ENCODE results near the gene CCT3.

The CCT3 gene

GRCh38 chr1:156262461-156263287, 75.4 kb downstream of the CCT3 start:
- ATAC-seq (ENCODE audit: insufficient read depth, low read depth) (no peak), DNase-seq (no peak)
- no peak overlapping the region for H3K4me3 ChIP-seq (ENCODE audit: low read depth in 1 of 2, low read length in 2 of 2)
- H3K36me3 ChIP-seq (ENCODE audit: insufficient read depth, low read length) = peaks cover 95% of the 10 kb centered on the region
- no peak overlapping the region for H2AFZ ChIP-seq (ENCODE audit: low read depth, low read length)
- H3K27ac ChIP-seq (ENCODE audit: low read length) = no peak overlapping the region
- no peaks in the 10 kb centered on the region for H3K79me2 ChIP-seq (ENCODE audit: insufficient read depth, low read length)
- H3K4me2 ChIP-seq (ENCODE audit: insufficient read depth, low read length) = no peak overlapping the region
- peaks cover 3% of the 10 kb centered on the region; the same call in 1 of the 2 replicates for H4K20me1 ChIP-seq (ENCODE audit: insufficient read depth, low read length)
- H3K9ac ChIP-seq (ENCODE audit: low read depth, low read length) = no peak overlapping the region
- H3K9me3 ChIP-seq (ENCODE audit: insufficient read depth, low read length, severe bottlenecking) = no peaks in the 10 kb centered on the region
- no peak for TF ChIP-seq CTCF (IDR thresholded peaks at IDR 0.05; ENCODE audit: borderline replicate concordance, extremely low read depth, low read length, poor library complexity, severe bottlenecking)
- TF ChIP-seq EZH2 (IDR thresholded peaks at IDR 0.05; ENCODE audit: borderline replicate concordance, low read depth, low read length, severe bottlenecking) = no peak
- no peaks in the 10 kb centered on the region for H3K27me3 ChIP-seq (ENCODE audit: insufficient read depth, low read length, poor library complexity)
- H3K4me1 ChIP-seq (ENCODE audit: insufficient read depth, low read length) = no peaks in the 10 kb centered on the region

GRCh38 chr1:156260896-156261295, 77.2 kb downstream of the CCT3 start:
- no peaks in the 10 kb centered on the region for H3K4me1 ChIP-seq (ENCODE audit: insufficient read depth, low read length)
- no peak overlapping the region for H3K4me3 ChIP-seq (ENCODE audit: low read depth in 1 of 2, low read length in 2 of 2)
- no peaks in the 10 kb centered on the region for H3K27me3 ChIP-seq (ENCODE audit: insufficient read depth, low read length, poor library complexity)
- no peaks in the 10 kb centered on the region for H3K79me2 ChIP-seq (ENCODE audit: insufficient read depth, low read length)
- no peak overlapping the region for H3K27ac ChIP-seq (ENCODE audit: low read length)
- H2AFZ ChIP-seq (ENCODE audit: low read depth, low read length) = no peak overlapping the region
- no peak overlapping the region for H3K9ac ChIP-seq (ENCODE audit: low read depth, low read length)
- DNase-seq (no peak), ATAC-seq (ENCODE audit: insufficient read depth, low read depth) (no peak)
- no peak overlapping the region for H3K4me2 ChIP-seq (ENCODE audit: insufficient read depth, low read length)
- peaks cover 3% of the 10 kb centered on the region; the same call in 1 of the 2 replicates for H4K20me1 ChIP-seq (ENCODE audit: insufficient read depth, low read length)
- peaks cover 93% of the 10 kb centered on the region for H3K36me3 ChIP-seq (ENCODE audit: insufficient read depth, low read length)
- H3K9me3 ChIP-seq (ENCODE audit: insufficient read depth, low read length, severe bottlenecking) = no peaks in the 10 kb centered on the region
- TF ChIP-seq CTCF (IDR thresholded peaks at IDR 0.05; ENCODE audit: borderline replicate concordance, extremely low read depth, low read length, poor library complexity, severe bottlenecking) = no peak
- TF ChIP-seq EZH2 (IDR thresholded peaks at IDR 0.05; ENCODE audit: borderline replicate concordance, low read depth, low read length, severe bottlenecking) = no peak

GRCh38 chr1:156259805-156260204, 78.3 kb downstream of the CCT3 start:
- ATAC-seq (ENCODE audit: insufficient read depth, low read depth) = no peak
- H3K9me3 ChIP-seq (ENCODE audit: insufficient read depth, low read length, severe bottlenecking) = no peaks in the 10 kb centered on the region
- H3K4me2 ChIP-seq (ENCODE audit: insufficient read depth, low read length) = no peak overlapping the region
- no peaks in the 10 kb centered on the region for H3K4me1 ChIP-seq (ENCODE audit: insufficient read depth, low read length)
- no peaks in the 10 kb centered on the region for H3K79me2 ChIP-seq (ENCODE audit: insufficient read depth, low read length)
- no peak overlapping the region for H3K27ac ChIP-seq (ENCODE audit: low read length)
- H4K20me1 ChIP-seq (ENCODE audit: insufficient read depth, low read length) = peaks cover 3% of the 10 kb centered on the region; the same call in 1 of the 2 replicates
- H3K36me3 ChIP-seq (ENCODE audit: insufficient read depth, low read length) = peaks cover 86% of the 10 kb centered on the region
- no peak overlapping the region for H3K4me3 ChIP-seq (ENCODE audit: low read depth in 1 of 2, low read length in 2 of 2)
- H3K9ac ChIP-seq (ENCODE audit: low read depth, low read length) = no peak overlapping the region
- no peak overlapping the region for H2AFZ ChIP-seq (ENCODE audit: low read depth, low read length)
- DNase-seq = no peak
- no peak for TF ChIP-seq EZH2 (IDR thresholded peaks at IDR 0.05; ENCODE audit: borderline replicate concordance, low read depth, low read length, severe bottlenecking)
- peak; percentile 10 for TF ChIP-seq CTCF (IDR thresholded peaks at IDR 0.05; ENCODE audit: borderline replicate concordance, extremely low read depth, low read length, poor library complexity, severe bottlenecking)
- H3K27me3 ChIP-seq (ENCODE audit: insufficient read depth, low read length, poor library complexity) = no peaks in the 10 kb centered on the region

Data from DND-41 (cell line).